ENCODE data around the gene DDX1. TPM values are rescaled to one million over a fixed set of nuclear protein-coding genes. Genes with fewer than 3 reads are reported as not detected.

Gene DDX1
- total and polyA plus RNA-seq, 2 donors (not counting 3 experiments of a cell fraction or from before 2014, with no cell fraction given) = 41.2 to 117 TPM

- ChIA-PET POLR2A (no interaction called here), CTCF (no interaction called here)
- no peak overlapping the region for H3K4me2 ChIP-seq (ENCODE audit: insufficient read depth, low read length)
- H3K9me1 ChIP-seq (replicated peaks; ENCODE audit: control insufficient read depth, extremely low read depth, insufficient read depth, low read length) = no peaks in the 10 kb centered on the region
- H3K36me3 ChIP-seq (ENCODE audit: control insufficient read depth in 2 of 2, extremely low read depth in 1 of 2, insufficient read depth in 2 of 2, low read length in 2 of 2) = no peaks in the 10 kb centered on the region
- H3K9me3 ChIP-seq (replicated peaks; ENCODE audit: control insufficient read depth, insufficient read depth, low read length) = no peaks in the 10 kb centered on the region
- FAIRE-seq (no peak), DNase-seq (ENCODE audit: low read depth, low spot score) (no peak)
- no peak overlapping the region for H3K27ac ChIP-seq (ENCODE audit: insufficient read depth, low read depth, low read length)
- H3K9ac ChIP-seq (replicated peaks; ENCODE audit: extremely low read depth, insufficient read depth, low read length) = no peak overlapping the region
- dilution Hi-C loops (cut with MboI; ENCODE audit: extremely low pct_ligation_motif_present, low sequenced_read_pairs) = no loop called here
- H2AFZ ChIP-seq (ENCODE audit: low read depth, low read length) = no peak overlapping the region
- H3K79me2 ChIP-seq (ENCODE audit: control insufficient read depth, insufficient read depth, low read length) = no peaks in the 10 kb centered on the region
- no peak for TF ChIP-seq MYC (IDR thresholded peaks at IDR 0.05; ENCODE audit: low read depth, low read length)
- no peak for TF ChIP-seq CTCF (IDR thresholded peaks at IDR 0.05; ENCODE audit: extremely low read depth in 1 of 2, insufficient read depth in 1 of 2, low read depth in 1 of 2, low read length in 2 of 2)
- TF ChIP-seq EZH2 (IDR thresholded peaks at IDR 0.05; ENCODE audit: borderline replicate concordance, low read depth, low read length, severe bottlenecking) = no peak
- TF ChIP-seq POLR2AphosphoS5 (IDR thresholded peaks at IDR 0.05; ENCODE audit: insufficient read depth, low read depth, low read length) = no peak
- TF ChIP-seq POLR2A (IDR thresholded peaks at IDR 0.05; ENCODE audit: low read depth, low read length) = no peak
- no peak for TF ChIP-seq FOS (IDR thresholded peaks at IDR 0.05; ENCODE audit: borderline replicate concordance, insufficient read depth, low read length)
- TF ChIP-seq JUN (IDR thresholded peaks at IDR 0.05; ENCODE audit: borderline replicate concordance, insufficient read depth, insufficient read length, low read depth) = no peak
- no peak for TF ChIP-seq GATA2 (IDR thresholded peaks at IDR 0.05; ENCODE audit: insufficient read depth, insufficient read length, low read depth, low read length)
- TF ChIP-seq MAX (IDR thresholded peaks at IDR 0.05; ENCODE audit: insufficient read depth, insufficient read length) = no peak
- BruUV-seq (replicated peaks) = no TSS peak
- no peak overlapping the region for H3K4me3 ChIP-seq (replicated peaks in 1 of 3; ENCODE audit: insufficient read depth in 1 of 3, low read depth in 1 of 3, low read length in 3 of 3)
- no peaks in the 10 kb centered on the region for H4K20me1 ChIP-seq (replicated peaks; ENCODE audit: control insufficient read depth, extremely low read depth, insufficient read depth, low read length)
- H3K27me3 ChIP-seq (ENCODE audit: control insufficient read depth in 2 of 2, insufficient read depth in 2 of 2, low read length in 2 of 2) = peaks cover 0 to 4% of the 10 kb centered on the region in 2 experiments
- H3K4me1 ChIP-seq (ENCODE audit: control insufficient read depth, extremely low read depth, insufficient read depth, low read length) = no peaks in the 10 kb centered on the region
- intact Hi-C loops (cut with micrococcal nuclease) = no loop called here
These were observed 63.6 kb downstream of the DDX1 start for GRCh38 chr2:15655123-15655887.

Data from endothelial cell of umbilical vein (primary cell).